Esophagus (tissue), 2 donors: ENCODE results near the gene TMEM150A. TPM values are rescaled to one million over a fixed set of nuclear protein-coding genes. Genes with fewer than 3 reads are reported as not detected.
"Not testable (repeated sequence)": the region's sequence is repeated elsewhere in the genome, so short reads cannot be mapped to it uniquely, and the experiment has no call there.

ENCODE experiments used
- H3K27ac ChIP-seq, 2 donors: one replicate each; pipeline ENCODE4 v1.5.1; 2013; ENCODE audit warnings: low read depth in 2 of 2, mild to moderate bottlenecking in 2 of 2, inconsistent platforms in 1 of 2, low read length in 1 of 2, moderate library complexity in 1 of 2
- H3K27me3 ChIP-seq, 2 donors: one replicate each; pipeline ENCODE4 v1.6.1; 2013; ENCODE audit warnings: low read length in 2 of 2, control low read depth in 1 of 2, mild to moderate bottlenecking in 1 of 2; ENCODE audit not compliant: insufficient read depth in 2 of 2, control insufficient read depth in 1 of 2
- H3K36me3 ChIP-seq, 2 donors: one replicate each; pipeline ENCODE4 v1.6.1; 2013; ENCODE audit warnings: low read length in 1 of 2; ENCODE audit not compliant: control insufficient read depth in 2 of 2, insufficient read depth in 2 of 2
- H3K4me1 ChIP-seq, 2 donors: one replicate each; pipeline ENCODE4 v1.6.1; 2013; ENCODE audit warnings: low read length in 1 of 2; ENCODE audit not compliant: control insufficient read depth in 2 of 2, insufficient read depth in 2 of 2
- H3K4me3 ChIP-seq, 2 donors: one replicate each; pipeline ENCODE4 v1.5.1; 2013; ENCODE audit warnings: low read length in 2 of 2, mild to moderate bottlenecking in 2 of 2, low read depth in 1 of 2, moderate library complexity in 1 of 2
- H3K9me3 ChIP-seq, 2 donors: one replicate each; pipeline ENCODE4 v1.6.1; 2013; ENCODE audit warnings: mild to moderate bottlenecking in 2 of 2, low read depth in 1 of 2, low read length in 1 of 2, moderate library complexity in 1 of 2; ENCODE audit not compliant: control insufficient read depth in 2 of 2, insufficient read depth in 1 of 2
- WGBS, 2 donors: extraction: QIAGEN DNeasy Blood & Tissue Kit; methylation state at CpG; one replicate each; pipeline ENCODE4 v1.1.7; 2013; 5-methylcytosine and 5-hydroxymethylcytosine counted together
- polyA plus RNA-seq, 2 donors: library from polyadenylated mRNA; stranded (reverse); fragments of 200-250 nt; gene quantifications; one replicate each; pipeline ENCODE4 v1.2.3, GENCODE V29; 2013
- donor health status: healthy with polysubstance abuse.
- donor health status: Bipolar disorder and iron deficiency.

TMEM150A gene
- polyA plus RNA-seq, 2 donors: 9.3 to 9.9 TPM

DNA sequence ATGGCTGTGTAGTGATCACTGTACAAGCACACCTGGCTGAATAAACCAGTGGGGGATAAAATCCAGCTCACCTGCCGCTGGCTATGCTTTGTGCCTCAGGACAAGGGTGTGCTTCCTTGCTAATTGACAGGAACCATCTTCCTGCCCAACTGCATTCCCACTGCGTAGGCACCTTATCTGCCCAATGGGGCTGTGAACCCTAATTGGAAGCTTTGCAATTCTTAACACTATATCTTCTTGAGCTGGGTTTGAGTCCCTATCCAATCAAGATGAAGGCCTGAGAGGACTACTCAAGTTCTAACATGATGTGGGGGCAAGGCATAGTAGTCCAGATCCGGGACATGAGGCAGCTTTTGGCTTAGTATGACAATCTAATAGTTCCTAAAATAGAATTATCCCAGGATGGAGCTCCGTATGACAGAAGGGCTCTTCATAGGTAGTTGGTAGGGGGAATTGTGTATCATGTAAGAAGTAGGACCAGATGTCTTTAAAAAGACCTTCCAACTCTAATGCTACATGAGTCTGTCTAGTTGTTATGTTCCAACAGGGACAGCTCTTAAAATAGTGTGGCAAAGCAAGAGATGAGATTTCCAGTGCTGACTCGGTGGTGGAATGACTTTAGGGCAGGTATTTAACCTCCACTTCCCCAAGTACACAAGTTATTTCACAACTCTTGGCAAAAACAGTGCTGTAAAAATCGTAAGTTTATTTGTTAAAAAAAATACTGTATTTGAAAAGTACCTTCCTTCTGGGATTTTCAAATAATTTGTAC lies 2.3 kb upstream of the TMEM150A start:
- H3K27ac ChIP-seq: peak overlapping the region; percentile 19 to 61
- WGBS, 2 donors: 36 to 48% methylated on average over 6 of the region's 6 CpGs

DNA sequence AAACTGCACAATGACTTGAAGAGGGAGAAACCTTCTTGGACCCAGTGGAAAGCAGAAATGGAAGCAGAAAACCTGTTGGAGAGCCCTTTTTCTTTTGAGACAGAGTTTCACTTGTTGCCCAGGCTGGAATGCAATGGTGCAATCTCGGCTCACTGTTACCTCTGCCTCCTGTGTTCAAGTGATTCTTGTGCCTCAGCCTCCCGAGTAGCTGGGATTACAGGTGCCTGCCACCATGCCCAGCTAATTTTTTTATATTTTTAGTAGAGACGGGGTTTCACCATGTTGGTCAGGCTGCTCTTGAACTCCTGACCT lies 1.6 kb upstream of the TMEM150A start:
- H3K4me3 ChIP-seq, H3K27me3 ChIP-seq, H3K9me3 ChIP-seq: not testable (repeated sequence)
- 62 to 72% methylated on average over 3 of the region's 3 CpGs for WGBS, 2 donors
- Histone ChIP-seq H3K27ac (peak overlapping the region in 1 of 2 donors; percentile 61), H3K4me1 (peaks cover 14 to 26% of the 10 kb centered on the region in 2 donors), H3K36me3 (peaks cover 10 to 18% of the 10 kb centered on the region in 2 donors)

More for the DNA sequence above, 2.3 kb upstream of the TMEM150A start:
- Histone ChIP-seq H3K4me1 (peaks cover 14 to 24% of the 10 kb centered on the region in 2 donors), H3K27me3 (no peaks in the 10 kb centered on the region), H3K4me3 (no peak overlapping the region), H3K9me3 (no peaks in the 10 kb centered on the region), H3K36me3 (peaks cover 11 to 17% of the 10 kb centered on the region in 2 donors)

DNA sequence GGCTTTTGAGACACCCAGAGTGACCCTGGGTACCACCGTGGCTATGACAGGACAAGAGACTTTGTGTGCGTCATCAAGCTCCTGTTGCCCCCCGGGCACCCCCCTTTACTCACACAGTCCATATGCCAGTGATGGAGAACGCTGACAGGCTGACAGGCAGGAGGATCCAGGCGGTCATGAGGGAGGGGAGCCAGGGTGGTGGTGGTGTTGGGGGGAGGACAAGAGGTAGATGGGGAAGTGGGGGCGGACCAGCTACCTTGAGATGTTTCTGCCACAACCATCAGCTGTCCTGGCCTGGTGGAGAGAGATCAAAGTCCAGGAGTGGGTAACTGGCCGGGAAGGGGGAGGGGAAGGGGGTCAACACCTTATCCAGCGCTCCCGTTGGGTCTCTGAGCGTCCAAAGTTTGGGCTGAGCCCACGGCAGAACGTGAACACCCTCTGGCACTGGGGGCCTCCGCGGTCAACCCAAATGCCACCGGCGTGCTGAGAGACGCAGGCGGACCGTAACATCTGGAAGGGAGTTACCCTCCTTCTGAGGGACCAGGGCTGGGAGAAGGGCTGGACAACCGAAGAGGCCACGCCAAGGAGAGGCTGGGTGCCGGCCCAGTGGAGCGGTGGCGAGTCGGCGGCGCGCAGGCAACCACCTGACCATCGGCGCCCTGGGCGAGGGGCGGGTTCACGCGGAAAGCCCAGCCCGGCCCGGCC lies 575 bp downstream of the TMEM150A start:
- Histone ChIP-seq H3K4me1 (peaks cover 11 to 26% of the 10 kb centered on the region in 2 donors), H3K4me3 (peak overlapping the region; percentile 63 to 85), H3K27ac (peak overlapping the region; percentile 79 to 83), H3K27me3 (no peaks in the 10 kb centered on the region), H3K36me3 (peaks cover 8 to 20% of the 10 kb centered on the region in 2 donors), H3K9me3 (no peaks in the 10 kb centered on the region)
- WGBS, 2 donors: 6 to 7% methylated on average over 34 to 36 of the region's 36 CpGs

DNA sequence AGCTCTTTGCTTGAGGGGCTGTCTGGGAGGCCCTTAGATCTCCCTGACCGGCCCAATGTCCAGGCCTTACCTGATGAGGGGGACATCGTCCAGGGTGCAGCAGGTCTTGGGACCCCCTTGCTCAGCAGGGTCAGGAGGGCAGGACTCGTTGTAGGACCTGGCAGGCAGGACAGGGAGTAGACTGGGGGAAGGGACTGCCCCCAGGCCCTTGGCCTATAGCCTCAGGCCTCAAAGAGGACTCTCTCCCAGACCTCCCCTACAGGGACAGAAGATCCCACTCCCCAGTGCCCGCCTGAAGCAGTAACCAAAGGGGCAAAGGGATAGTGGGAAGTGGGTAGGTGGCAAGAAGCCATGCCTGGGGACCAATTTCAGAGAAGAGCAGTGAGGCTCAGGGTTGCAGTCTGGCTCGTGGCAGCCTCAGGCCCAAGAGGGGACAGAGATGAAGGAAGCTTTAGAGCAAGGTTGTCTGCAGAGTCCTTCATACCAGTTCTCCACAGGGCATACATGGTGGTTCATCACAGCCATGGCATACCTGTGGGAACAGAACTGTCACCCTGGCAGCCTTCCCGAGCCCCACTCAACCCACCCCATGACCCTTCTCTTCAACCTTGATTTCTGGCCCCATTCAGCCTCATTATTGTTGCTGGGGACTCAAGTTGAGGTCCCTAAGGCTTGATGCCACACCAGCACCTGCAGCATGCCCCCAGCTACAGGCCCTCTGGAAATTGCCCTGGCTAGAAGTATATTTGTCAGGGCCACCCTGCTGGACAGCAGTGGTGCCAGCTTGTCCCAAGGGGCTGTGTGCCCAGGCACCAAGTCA lies 1.3 kb downstream of the TMEM150A start:
- no peaks in the 10 kb centered on the region for H3K27me3 ChIP-seq
- peak overlapping the region in 1 of 2 donors; percentile 85 for H3K4me3 ChIP-seq
- H3K9me3 ChIP-seq: no peaks in the 10 kb centered on the region
- H3K27ac ChIP-seq: peak overlapping the region; percentile 79 to 83
- peaks cover 8 to 25% of the 10 kb centered on the region in 2 donors for H3K36me3 ChIP-seq
- peaks cover 15 to 31% of the 10 kb centered on the region in 2 donors for H3K4me1 ChIP-seq
- 70 to 76% methylated on average over 6 of the region's 6 CpGs for WGBS, 2 donors

DNA sequence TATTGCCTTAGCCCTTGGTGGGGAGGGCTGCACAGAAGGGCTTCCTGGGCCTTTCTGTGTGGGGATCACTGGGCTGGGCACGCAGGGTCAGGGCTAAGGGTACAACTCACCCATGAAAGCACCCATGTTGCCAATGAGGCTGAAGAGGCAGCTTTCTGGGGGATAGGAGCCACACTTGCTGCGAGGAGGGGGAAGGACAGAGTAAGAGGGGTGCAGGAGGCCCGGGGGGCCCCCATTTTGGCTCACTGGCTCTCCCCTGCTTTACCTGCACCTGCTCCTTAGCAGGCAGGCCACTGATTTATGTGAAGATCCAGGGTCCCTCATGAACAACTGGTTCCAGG lies 2.3 kb downstream of the TMEM150A start:
- Histone ChIP-seq H3K27me3 (no peaks in the 10 kb centered on the region), H3K36me3 (peaks cover 6 to 25% of the 10 kb centered on the region in 2 donors), H3K27ac (no peak overlapping the region), H3K9me3 (no peaks in the 10 kb centered on the region), H3K4me1 (peaks cover 15 to 31% of the 10 kb centered on the region in 2 donors), H3K4me3 (no peak overlapping the region)
- 83 to 92% methylated on average over 3 of the region's 3 CpGs for WGBS, 2 donors

DNA sequence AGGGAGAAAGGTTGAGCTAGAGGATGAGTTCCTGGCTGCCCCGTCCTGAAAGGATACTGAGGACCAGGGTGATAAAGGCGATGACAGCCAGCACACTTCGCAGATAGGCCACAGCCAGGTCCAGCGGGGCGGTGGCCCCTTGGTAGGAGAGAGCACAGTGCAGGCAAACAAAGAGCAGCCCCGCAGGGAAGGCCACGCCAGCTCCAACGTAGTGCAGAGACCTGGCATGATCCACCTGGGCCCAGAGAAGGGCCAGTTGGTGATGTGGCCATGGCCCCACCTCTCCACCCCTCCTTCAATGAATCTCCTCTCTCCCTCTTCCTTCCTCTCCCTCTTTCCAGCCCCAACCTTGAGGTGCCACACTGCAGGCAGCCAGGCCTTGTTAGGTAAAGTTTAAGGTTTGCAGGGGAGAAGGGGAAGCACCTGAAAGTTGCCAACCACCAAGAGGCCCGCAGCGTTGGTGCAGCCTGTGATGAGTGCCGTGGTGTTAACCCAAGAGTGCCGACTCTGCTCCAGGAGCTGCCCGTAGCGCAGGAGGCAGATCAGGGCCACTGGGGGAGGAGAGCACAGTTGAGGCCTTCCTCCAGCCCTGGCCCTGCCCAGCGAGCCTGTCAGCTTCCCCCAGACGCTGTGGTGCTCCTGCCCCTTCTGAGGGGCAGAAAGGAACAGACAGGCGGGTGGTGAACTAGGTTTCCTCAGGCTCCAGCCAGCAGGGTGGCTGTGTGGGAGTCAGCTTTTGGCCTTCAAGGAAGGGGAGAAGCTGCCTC lies 2.8 kb downstream of the TMEM150A start:
- H3K4me1 ChIP-seq: peaks cover 14 to 30% of the 10 kb centered on the region in 2 donors

DNA sequence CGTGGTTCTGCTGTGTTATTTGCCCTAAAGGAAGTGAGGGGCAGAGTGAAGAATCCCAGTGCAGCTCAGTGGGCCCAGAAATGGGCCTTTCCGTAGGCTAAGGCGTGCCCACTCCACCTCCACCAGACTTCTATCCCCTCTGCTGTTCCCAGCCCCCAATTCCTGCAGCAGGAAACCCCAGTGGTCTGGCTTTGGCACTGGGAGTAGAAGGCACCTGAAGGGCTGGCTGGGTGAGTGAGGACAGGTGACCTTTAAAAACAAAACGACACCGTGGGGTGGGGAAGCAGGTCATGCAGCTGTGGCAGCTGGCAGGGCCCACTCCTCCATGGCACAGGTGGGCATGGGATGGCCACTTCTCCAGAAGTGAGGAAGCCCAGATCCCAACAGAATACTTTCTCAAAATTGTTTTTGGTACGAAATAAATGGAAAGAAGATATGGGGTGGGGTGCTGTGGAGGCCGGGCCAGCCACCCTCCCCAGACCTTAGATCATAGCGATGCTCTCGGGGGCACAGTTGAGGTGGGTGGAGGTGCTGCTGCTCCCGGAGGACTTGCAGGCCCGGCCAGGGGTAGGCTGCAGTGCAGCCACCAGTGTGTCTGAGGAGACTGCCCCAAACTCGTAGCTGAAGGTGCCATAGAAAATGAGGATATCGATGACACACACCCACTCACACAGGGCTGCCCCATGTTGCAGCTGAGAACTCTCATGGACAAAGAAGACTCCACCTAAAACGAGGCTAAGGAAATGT lies 3.7 kb downstream of the TMEM150A start:
- H3K27me3 ChIP-seq: no peaks in the 10 kb centered on the region
- WGBS, 2 donors: 77 to 78% methylated on average over 14 of the region's 14 CpGs
- peaks cover 14 to 28% of the 10 kb centered on the region in 2 donors for H3K4me1 ChIP-seq
- H3K4me3 ChIP-seq: no peak overlapping the region
- no peak overlapping the region for H3K27ac ChIP-seq
- no peaks in the 10 kb centered on the region for H3K9me3 ChIP-seq
- peaks cover 6 to 25% of the 10 kb centered on the region in 2 donors for H3K36me3 ChIP-seq

More for the DNA sequence above, 2.8 kb downstream of the TMEM150A start:
- WGBS, 2 donors: 67 to 68% methylated on average over 17 of the region's 17 CpGs
- Histone ChIP-seq H3K9me3 (no peaks in the 10 kb centered on the region), H3K27ac (no peak overlapping the region), H3K36me3 (peaks cover 6 to 25% of the 10 kb centered on the region in 2 donors), H3K4me3 (no peak overlapping the region), H3K27me3 (no peaks in the 10 kb centered on the region)

DNA sequence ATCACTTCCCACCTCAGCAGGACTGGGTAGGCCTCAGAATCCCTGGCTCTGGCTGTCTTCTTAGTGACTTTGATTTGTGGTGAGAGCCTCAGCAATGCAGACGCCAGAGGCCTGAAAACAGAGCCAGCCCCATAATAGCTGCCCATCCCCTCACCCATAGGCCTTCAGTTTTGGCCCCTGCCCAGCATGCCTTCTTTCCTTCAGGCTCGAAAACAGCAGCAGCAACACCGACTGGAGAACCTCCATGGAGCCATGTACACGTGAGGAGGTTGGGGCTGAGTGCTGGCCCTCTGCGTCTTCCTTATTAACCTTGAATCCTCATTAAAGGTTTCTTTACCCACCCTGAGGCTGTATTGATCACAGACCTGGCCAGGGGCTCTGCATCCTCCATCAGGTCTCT lies 5.3 kb downstream of the TMEM150A start:
- H3K4me3 ChIP-seq: no peak overlapping the region
- H3K27ac ChIP-seq: no peak overlapping the region
- 80 to 81% methylated on average over 5 of the region's 5 CpGs for WGBS, 2 donors
- H3K27me3 ChIP-seq: no peaks in the 10 kb centered on the region
- peaks cover 6 to 25% of the 10 kb centered on the region in 2 donors for H3K36me3 ChIP-seq
- no peaks in the 10 kb centered on the region for H3K9me3 ChIP-seq
- H3K4me1 ChIP-seq: peaks cover 14 to 28% of the 10 kb centered on the region in 2 donors
